HepG2 (cell line): ENCODE measurements around the gene KRTAP20-3. TPM values are rescaled to one million over a fixed set of nuclear protein-coding genes. Genes with fewer than 3 reads are reported as not detected.

Experiments
- ATAC-seq: fragments of 200-7000 bp; cut with Tn5 transposase; 3 replicates; pipeline ENCODE4 v1.9.1; 2020; ENCODE audit warnings: mild to moderate bottlenecking, moderate library complexity
- BruUV-seq: library from RNA; stranded (reverse); fragments of 400-500 nt; replicated peaks from 2 replicates; lab custom pipeline; 2021; lab: Mats Ljungman, UMichigan
- CTCF ChIA-PET: fragments of 300-600 bp; formaldehyde crosslinking; extraction: SDS; loops from one replicate; lab custom pipeline; 2021; ENCODE audit warnings: low total read pairs, inconsistent platforms, low intra/inter-chr PET ratio; lab: Yijun Ruan, JAX
- POLR2A ChIA-PET: fragments of 350-600 bp; sonication (Branson Sonifier 250); formaldehyde crosslinking; loops from one replicate; lab custom pipeline; 2020; ENCODE audit warnings: antibody characterized with exemption, inconsistent platforms; lab: Yijun Ruan, JAX
- DNase-seq: peaks from one replicate; pipeline ENCODE4 v3.0.0-alpha.2; 2015; ENCODE audit warnings: low spot score
- FAIRE-seq: peaks from 3 replicates; lab custom pipeline; 2011; peaks lifted over from hg19 to GRCh38; lab: Jason Lieb, UNC
- H2AFZ ChIP-seq: one replicate; pipeline ENCODE4 v1.6.1; 2011; ENCODE audit warnings: low read length, inconsistent platforms
- H3K27ac ChIP-seq: fragments of 300-600 bp; 3 replicates; pipeline ENCODE4 v1.8.0; 2011; ENCODE audit warnings: mixed run types, mild to moderate bottlenecking, mixed read lengths, low read length, inconsistent platforms; ENCODE audit not compliant: insufficient read depth; ENCODE audit errors: extremely low read length
- H3K27me3 ChIP-seq, 2 experiments: fragments of 200-600 bp in 1 of 2; 2 replicates in 1 of 2; 3 replicates in 1 of 2; pipeline versions ENCODE4 v1.6.0 to v1.8.0; 2011; ENCODE audit warnings: low read length in 2 of 2, mild to moderate bottlenecking in 2 of 2, moderate library complexity in 2 of 2, inconsistent platforms in 1 of 2; ENCODE audit not compliant: insufficient read depth in 2 of 2, control insufficient read depth in 1 of 2
- H3K36me3 ChIP-seq, 2 experiments: fragments of 200-600 bp in 1 of 2; replicated peaks in 1 of 2; 2 replicates in 1 of 2; 3 replicates in 1 of 2; pipeline versions ENCODE4 v1.5.1 to v1.8.0; 2011; ENCODE audit warnings: low read length in 2 of 2, inconsistent platforms in 1 of 2; ENCODE audit not compliant: insufficient read depth in 2 of 2, control insufficient read depth in 1 of 2
- H3K4me1 ChIP-seq: 2 replicates; pipeline ENCODE4 v1.5.1; 2012; ENCODE audit warnings: low read length, inconsistent platforms; ENCODE audit not compliant: insufficient read depth
- H3K4me2 ChIP-seq: 2 replicates; pipeline ENCODE4 v1.6.0; 2011; ENCODE audit warnings: low read depth, low read length, inconsistent platforms
- H3K4me3 ChIP-seq, 3 experiments: fragments of 200-600 bp in 1 of 3; sonication (generic), shearing (Covaris generic) in 1 of 3; replicated peaks in 1 of 3; 2 replicates each; pipeline ENCODE4 v1.5.1; 2011 to 2016; ENCODE audit warnings: low read length in 3 of 3, inconsistent platforms in 2 of 3, low read depth in 2 of 3, mild to moderate bottlenecking in 2 of 3, control low read depth in 1 of 3, mixed read lengths in 1 of 3; ENCODE audit not compliant: insufficient read depth in 1 of 3
- H3K79me2 ChIP-seq: one replicate; pipeline ENCODE4 v1.6.1; 2011; ENCODE audit warnings: low read length, inconsistent platforms; ENCODE audit not compliant: insufficient read depth
- H3K9ac ChIP-seq: 2 replicates; pipeline ENCODE4 v1.6.0; 2011; ENCODE audit warnings: mild to moderate bottlenecking, low read depth, low read length, inconsistent platforms; ENCODE audit not compliant: insufficient read depth
- H3K9me3 ChIP-seq: 2 replicates; pipeline ENCODE4 v1.5.1; 2012; ENCODE audit warnings: mild to moderate bottlenecking, low read length
- H4K20me1 ChIP-seq: 2 replicates; pipeline ENCODE4 v1.6.0; 2011; ENCODE audit warnings: inconsistent platforms, mild to moderate bottlenecking, low read length, moderate library complexity; ENCODE audit not compliant: insufficient read depth
- ATF3 ChIP-seq: sonication (generic); formaldehyde crosslinking; IDR thresholded peaks from 2 replicates; pipeline ENCODE4 v1.4.0; 2020; ENCODE audit warnings: missing genetic modification reagents
- EZH2 ChIP-seq: conservative IDR thresholded peaks from 2 replicates; pipeline ENCODE4 v1.6.1; 2012; ENCODE audit warnings: mild to moderate bottlenecking, low read depth, low read length, moderate library complexity
- HMG20B ChIP-seq: conservative IDR thresholded peaks from 2 replicates; pipeline ENCODE4 v1.6.1; 2016; ENCODE audit warnings: missing genetic modification reagents, missing compliant biosample characterization
- MLX ChIP-seq: IDR thresholded peaks from 2 replicates; pipeline ENCODE4 v1.6.1; 2016
- MTA3 ChIP-seq: sonication (generic); formaldehyde crosslinking; IDR thresholded peaks from 2 replicates; pipeline ENCODE4 v1.4.0; 2020; ENCODE audit warnings: missing genetic modification reagents
- PHF5A ChIP-seq: IDR thresholded peaks from one replicate; pipeline ENCODE4 v1.6.1; 2018; ENCODE audit warnings: low read depth, missing genetic modification reagents; ENCODE audit not compliant: unreplicated experiment
- ZNF12 ChIP-seq: sonication (generic); formaldehyde crosslinking; IDR thresholded peaks from 2 replicates; pipeline ENCODE4 v1.5.0; 2020; ENCODE audit warnings: missing genetic modification reagents
- ZNF407 ChIP-seq: sonication (generic); formaldehyde crosslinking; IDR thresholded peaks from one replicate; pipeline ENCODE4 v1.5.1; 2020; ENCODE audit warnings: mild to moderate bottlenecking, missing genetic modification reagents; ENCODE audit errors: not compliant biosample characterization
- ZNF841 ChIP-seq: sonication (generic); formaldehyde crosslinking; IDR thresholded peaks from 2 replicates; pipeline ENCODE4 v1.8.1; 2023; ENCODE audit warnings: missing genetic modification reagents, borderline replicate concordance
- WGBS: methylation state at CpG from one replicate; pipeline ENCODE4 v1.1.6; 2017; ENCODE audit warnings: low lambda C conversion rate; 5-methylcytosine and 5-hydroxymethylcytosine counted together
- in situ Hi-C: cut with HindIII; loops from 2 replicates; pipeline ENCODE4 v1.10.0; 2017; ENCODE audit warnings: low pct_unique_long_range_greater_than_20kb; ENCODE audit not compliant: extremely low pct_ligation_motif_present
- intact Hi-C: fragments of 100-400 bp; cut with micrococcal nuclease; formaldehyde crosslinking; loops from one replicate; pipeline ENCODE4 v1.10.0; 2022; ENCODE audit not compliant: unreplicated experiment
- polyA plus RNA-seq, 8 experiments: library from polyadenylated mRNA; depleted of rRNA in 3 of 8; stranded (reverse) in 7 of 8; unstranded in 1 of 8; fragments of >200 nt; fragmentation: Illumina TruSeq in 4 of 8; extraction: Trizol in 4 of 8; gene quantifications; 2 replicates each; pipeline versions ENCODE4 v1.2.1 to v1.2.3, GENCODE V29; 2011 to 2016; ENCODE audit warnings: low read depth in 4 of 8, missing spikeins in 1 of 8, mixed read lengths in 1 of 8; ENCODE audit not compliant: insufficient read depth in 1 of 8
- total RNA-seq, 5 experiments: library from RNA; depleted of rRNA; stranded (reverse); fragments of >200 nt; fragmentation: Illumina TruSeq; extraction: Trizol; gene quantifications; 2 replicates each; pipeline ENCODE4 v1.2.3, GENCODE V29; 2016; ENCODE audit warnings: low read depth in 1 of 5

KRTAP20-3 gene
- total and polyA plus RNA-seq, 2 of the 13 experiments (the other 11 are each of a cell fraction or from before 2014, with no cell fraction given): not detected

GRCh38 chr21:30628109-30628508 is 14.6 kb upstream of the KRTAP20-3 start:
- Histone ChIP-seq H2AFZ (no peak overlapping the region), H3K27me3 (no peaks in the 10 kb centered on the region), H3K4me2 (no peak overlapping the region), H3K9me3 (peaks cover 87% of the 10 kb centered on the region), H3K79me2 (no peaks in the 10 kb centered on the region), H3K27ac (no peak overlapping the region), H3K4me3 (no peak overlapping the region), H4K20me1 (no peaks in the 10 kb centered on the region), H3K9ac (no peak overlapping the region), H3K4me1 (no peaks in the 10 kb centered on the region), H3K36me3 (no peaks in the 10 kb centered on the region)
- in situ Hi-C loops (no loop called here), intact Hi-C loops (no loop called here)
- ChIA-PET CTCF (no interaction called here), POLR2A (no interaction called here)
- TF ChIP-seq HMG20B: no peak
- no peak for TF ChIP-seq MTA3
- TF ChIP-seq ZNF841 (CRISPR knock-in tag): no peak
- TF ChIP-seq EZH2: no peak
- BruUV-seq: no TSS peak
- ATAC-seq (no peak), DNase-seq (no peak), FAIRE-seq (no peak)
- 2% methylated on average over 4 of the region's 4 CpGs for WGBS

- Histone ChIP-seq H4K20me1 (no peaks in the 10 kb centered on the region), H3K9ac (no peak overlapping the region), H3K36me3 (no peaks in the 10 kb centered on the region), H3K27ac (no peak overlapping the region), H3K4me2 (no peak overlapping the region), H3K4me3 (no peak overlapping the region), H3K27me3 (no peaks in the 10 kb centered on the region), H3K79me2 (no peaks in the 10 kb centered on the region), H3K4me1 (no peaks in the 10 kb centered on the region), H3K9me3 (peaks cover 87% of the 10 kb centered on the region), H2AFZ (no peak overlapping the region)
- 0% methylated on average over 1 of the region's 1 CpG for WGBS
- ChIA-PET POLR2A (no interaction called here), CTCF (no interaction called here)
- intact Hi-C loops (no loop called here), in situ Hi-C loops (no loop called here)
- DNase-seq (no peak), ATAC-seq (no peak), FAIRE-seq (no peak)
- no TSS peak for BruUV-seq
- no peak for TF ChIP-seq ATF3 (CRISPR knock-in tag)
- no peak for TF ChIP-seq MLX (CRISPR knock-in tag)
- TF ChIP-seq ZNF407 (CRISPR knock-in tag): no peak
- no peak for TF ChIP-seq PHF5A
- TF ChIP-seq ZNF12: no peak
These were observed 13.5 kb upstream of the KRTAP20-3 start for GRCh38 chr21:30629200-30629599.
